H1 (cell line): ENCODE results near the gene RAN.

Experiments used
- ASH2L ChIP-seq: fragments of 200-600, 300-600 bp; sonication (generic); IDR thresholded peaks from one replicate; pipeline ENCODE4 v1.7.1; 2017; ENCODE audit warnings: low read length
- BACH1 ChIP-seq: IDR thresholded peaks from 2 replicates; pipeline ENCODE4 v1.6.1; 2012; ENCODE audit warnings: low read length, improper control_type of control experiment
- CTCF ChIP-seq, 3 experiments: IDR thresholded peaks; 1 replicate in 2 of 3; 2 replicates in 1 of 3; pipeline versions ENCODE4 v1.5.1 to v1.6.1; 2011; ENCODE audit warnings: low read length in 3 of 3, mild to moderate bottlenecking in 3 of 3, inconsistent platforms in 2 of 3, low read depth in 1 of 3, moderate library complexity in 1 of 3; ENCODE audit not compliant: insufficient read depth in 1 of 3; ENCODE audit errors: control extremely low read depth in 1 of 3
- NRF1 ChIP-seq: IDR thresholded peaks from 2 replicates; pipeline ENCODE4 v1.6.1; 2011; ENCODE audit warnings: mild to moderate bottlenecking, low read depth, low read length, improper control_type of control experiment
- POLR2A ChIP-seq, 2 experiments: IDR thresholded peaks; 1 replicate in 1 of 2; 2 replicates in 1 of 2; pipeline ENCODE4 v1.6.1; 2011; ENCODE audit warnings: low read depth in 2 of 2, low read length in 2 of 2, mild to moderate bottlenecking in 2 of 2; ENCODE audit errors: control extremely low read depth in 1 of 2
- RAD21 ChIP-seq, 2 experiments: IDR thresholded peaks in 1 of 2; conservative IDR thresholded peaks in 1 of 2; 2 replicates each; pipeline ENCODE4 v1.6.1; 2011; ENCODE audit warnings: low read depth in 2 of 2, low read length in 2 of 2, improper control_type of control experiment in 1 of 2, inconsistent platforms in 1 of 2, mild to moderate bottlenecking in 1 of 2, moderate library complexity in 1 of 2
- SP1 ChIP-seq: IDR thresholded peaks from 2 replicates; pipeline ENCODE4 v1.6.1; 2011; ENCODE audit warnings: low read depth, low read length
- USF2 ChIP-seq: IDR thresholded peaks from 2 replicates; pipeline ENCODE4 v1.6.1; 2011; ENCODE audit warnings: low read length, improper control_type of control experiment
- ZNF274 ChIP-seq: IDR thresholded peaks from 2 replicates; pipeline ENCODE4 v1.7.0; 2012; ENCODE audit warnings: low read length, borderline replicate concordance; ENCODE audit errors: extremely low read depth

GRCh38 chr12:130859161-130859560, 12.7 kb upstream of the RAN start:
- TF ChIP-seq CTCF (IDR thresholded peaks at IDR 0.05; ENCODE audit: control extremely low read depth in 1 of 3, insufficient read depth in 1 of 3, low read depth in 1 of 3, low read length in 3 of 3) (no peak), SP1 (no peak), ZNF274 (no peak), BACH1 (no peak), NRF1 (no peak), POLR2A (IDR thresholded peaks at IDR 0.05; ENCODE audit: control extremely low read depth in 1 of 2, low read depth in 2 of 2, low read length in 2 of 2) (no peak), RAD21 (IDR thresholded peaks at IDR 0.05 in 1 of 2, conservative IDR thresholded peaks at IDR 0.05 in 1 of 2; ENCODE audit: low read depth in 2 of 2, low read length in 2 of 2) (no peak), ASH2L (no peak), USF2 (no peak)
